HEK293 (cell line): ENCODE data around the gene PRKG1.

Experiments
- CTCF ChIA-PET: fragments of 350-600 bp; formaldehyde crosslinking; extraction: SDS; loops from one replicate; lab custom pipeline; 2021; ENCODE audit warnings: antibody characterized with exemption; lab: Yijun Ruan, JAX
- POLR2A ChIA-PET: fragments of 300-600 bp; formaldehyde crosslinking; extraction: SDS; loops from one replicate; lab custom pipeline; 2020; ENCODE audit warnings: antibody characterized with exemption, inconsistent platforms; lab: Yijun Ruan, JAX
- H3K27ac ChIP-seq: fragments of 200-500 bp; sonication (Bioruptor generic); 2 replicates; pipeline ENCODE4 v1.5.1; 2014; ENCODE audit warnings: low read depth, low read length, control low read depth, inconsistent platforms; ENCODE audit errors: extremely low read depth
- H3K36me3 ChIP-seq, 2 experiments: fragments of 200-500 bp in 1 of 2; sonication (Bioruptor generic) in 1 of 2; 1 replicate in 1 of 2; 2 replicates in 1 of 2; pipeline ENCODE4 v1.5.1; 2014 to 2017; ENCODE audit warnings: inconsistent platforms in 2 of 2, low read length in 2 of 2; ENCODE audit not compliant: control insufficient read depth in 2 of 2, insufficient read depth in 1 of 2
- H3K4me1 ChIP-seq: fragments of 200-500 bp; sonication (Bioruptor generic); 2 replicates; pipeline ENCODE4 v1.5.1; 2014; ENCODE audit warnings: mild to moderate bottlenecking, low read length, inconsistent platforms; ENCODE audit not compliant: control insufficient read depth, insufficient read depth
- H3K4me3 ChIP-seq: 2 replicates; pipeline ENCODE4 v1.5.1; 2011; ENCODE audit warnings: low read depth, mild to moderate bottlenecking, control low read depth, low read length, moderate library complexity
- H3K9me3 ChIP-seq: fragments of 200-500 bp; sonication (Bioruptor generic); 2 replicates; pipeline ENCODE4 v1.5.1; 2014; ENCODE audit warnings: low read depth, low read length, inconsistent platforms; ENCODE audit not compliant: control insufficient read depth, insufficient read depth
- EGR2 ChIP-seq: fragments of 450-650 bp; formaldehyde crosslinking; IDR thresholded peaks from 2 replicates; pipeline ENCODE4 v1.5.1; 2016; ENCODE audit warnings: low read depth, missing biosample characterization, missing genetic modification characterization
- GLIS1 ChIP-seq: fragments of 450-650 bp; formaldehyde crosslinking; IDR thresholded peaks from 2 replicates; pipeline ENCODE4 v1.5.1; 2016; ENCODE audit warnings: missing biosample characterization, missing genetic modification characterization
- HOXD13 ChIP-seq: sonication (generic); formaldehyde crosslinking; IDR thresholded peaks from 2 replicates; pipeline ENCODE4 v1.8.0; 2022; ENCODE audit warnings: missing genetic modification reagents, borderline replicate concordance
- KLF9 ChIP-seq: fragments of 450-650 bp; formaldehyde crosslinking; IDR thresholded peaks from 2 replicates; pipeline ENCODE4 v1.5.1; 2016; ENCODE audit warnings: missing biosample characterization, missing genetic modification characterization, low read depth
- OSR2 ChIP-seq: fragments of 450-650 bp; formaldehyde crosslinking; IDR thresholded peaks from 2 replicates; pipeline ENCODE4 v1.5.1; 2016; ENCODE audit warnings: missing biosample characterization, missing genetic modification characterization
- PRDM1 ChIP-seq: fragments of 450-650 bp; formaldehyde crosslinking; IDR thresholded peaks from 2 replicates; pipeline ENCODE4; 2016; ENCODE audit warnings: missing biosample characterization, missing genetic modification characterization
- RBAK ChIP-seq: fragments of 450-650 bp; formaldehyde crosslinking; IDR thresholded peaks from 2 replicates; pipeline ENCODE4 v1.5.1; 2016; ENCODE audit warnings: missing biosample characterization, missing genetic modification characterization
- SETDB1 ChIP-seq: IDR thresholded peaks from one replicate; pipeline ENCODE4 v1.6.1; 2017; ENCODE audit warnings: mild to moderate bottlenecking, low read length, moderate library complexity, mixed read lengths; ENCODE audit not compliant: insufficient read length
- SP7 ChIP-seq: fragments of 450-650 bp; formaldehyde crosslinking; IDR thresholded peaks from 2 replicates; pipeline ENCODE4 v1.5.1; 2016; ENCODE audit warnings: missing biosample characterization, missing genetic modification characterization
- YY1 ChIP-seq: fragments of 450-650 bp; formaldehyde crosslinking; IDR thresholded peaks from 2 replicates; pipeline ENCODE4 v1.5.1; 2018; ENCODE audit warnings: missing biosample characterization, missing genetic modification characterization
- ZFHX2 ChIP-seq: fragments of 450-650 bp; formaldehyde crosslinking; conservative IDR thresholded peaks from 2 replicates; pipeline ENCODE4 v1.5.1; 2016; ENCODE audit warnings: missing biosample characterization, missing genetic modification characterization
- ZNF132 ChIP-seq: fragments of 450-650 bp; formaldehyde crosslinking; IDR thresholded peaks from 2 replicates; pipeline ENCODE4 v1.5.1; 2017; ENCODE audit warnings: missing biosample characterization, missing genetic modification characterization, borderline replicate concordance
- ZNF138 ChIP-seq: fragments of 450-650 bp; formaldehyde crosslinking; IDR thresholded peaks from 2 replicates; pipeline ENCODE4 v1.5.1; 2016; ENCODE audit warnings: missing biosample characterization, missing genetic modification characterization, borderline replicate concordance
- ZNF23 ChIP-seq: fragments of 450-650 bp; formaldehyde crosslinking; IDR thresholded peaks from 2 replicates; pipeline ENCODE4 v1.5.1; 2016; ENCODE audit warnings: missing biosample characterization, missing genetic modification characterization, borderline replicate concordance
- ZNF239 ChIP-seq: fragments of 450-650 bp; formaldehyde crosslinking; IDR thresholded peaks from 2 replicates; pipeline ENCODE4 v1.5.1; 2016; ENCODE audit warnings: missing biosample characterization, missing genetic modification characterization
- ZNF292 ChIP-seq: fragments of 450-650 bp; formaldehyde crosslinking; IDR thresholded peaks from 2 replicates; pipeline ENCODE4 v1.5.1; 2016; ENCODE audit warnings: low read depth, missing biosample characterization, missing genetic modification characterization, borderline replicate concordance
- ZNF354C ChIP-seq: fragments of 450-650 bp; formaldehyde crosslinking; IDR thresholded peaks from 2 replicates; pipeline ENCODE4 v1.5.1; 2016; ENCODE audit warnings: missing biosample characterization, missing genetic modification characterization, low read depth, borderline replicate concordance
- ZNF37A ChIP-seq: fragments of 450-650 bp; IDR thresholded peaks from 2 replicates; pipeline ENCODE4 v1.5.1; 2018; ENCODE audit warnings: missing biosample characterization, missing genetic modification characterization
- ZNF433 ChIP-seq: fragments of 450-650 bp; formaldehyde crosslinking; IDR thresholded peaks from 2 replicates; pipeline ENCODE4 v1.5.1; 2016; ENCODE audit warnings: missing biosample characterization, missing genetic modification characterization, low read depth
- ZNF473 ChIP-seq: fragments of 450-650 bp; formaldehyde crosslinking; IDR thresholded peaks from 2 replicates; pipeline ENCODE4 v1.5.1; 2017; ENCODE audit warnings: missing biosample characterization, missing genetic modification characterization
- ZNF548 ChIP-seq: fragments of 450-650 bp; formaldehyde crosslinking; IDR thresholded peaks from 2 replicates; pipeline ENCODE4 v1.5.1; 2016; ENCODE audit warnings: missing biosample characterization, missing genetic modification characterization
- ZNF560 ChIP-seq: fragments of 450-650 bp; formaldehyde crosslinking; IDR thresholded peaks from 2 replicates; pipeline ENCODE4 v1.5.1; 2017; ENCODE audit warnings: missing biosample characterization, missing genetic modification characterization, borderline replicate concordance
- ZNF626 ChIP-seq: fragments of 450-650 bp; sonication (Bioruptor Pico); formaldehyde crosslinking; IDR thresholded peaks from 2 replicates; pipeline ENCODE4 v1.5.1; 2018; ENCODE audit warnings: missing biosample characterization, missing genetic modification characterization, inconsistent platforms
- ZNF701 ChIP-seq: fragments of 450-650 bp; formaldehyde crosslinking; IDR thresholded peaks from 2 replicates; pipeline ENCODE4 v1.5.1; 2016; ENCODE audit warnings: missing biosample characterization, missing genetic modification characterization
- TF ChIP-seq, protein P1 (sequence below): IDR thresholded peaks from 2 replicates; pipeline ENCODE4 v1.6.1; 2011; ENCODE audit warnings: mild to moderate bottlenecking, low read depth, low read length, borderline replicate concordance
- TF ChIP-seq, protein P2 (sequence below): fragments of 450-650 bp; formaldehyde crosslinking; IDR thresholded peaks from 2 replicates; pipeline ENCODE4 v1.5.1; 2016; ENCODE audit warnings: missing biosample characterization, missing genetic modification characterization
- TF ChIP-seq, protein P3 (sequence below): fragments of 450-650 bp; formaldehyde crosslinking; IDR thresholded peaks from 2 replicates; pipeline ENCODE4 v1.5.1; 2016; ENCODE audit warnings: missing biosample characterization, missing genetic modification characterization
- TF ChIP-seq, protein P4 (sequence below): fragments of 450-650 bp; formaldehyde crosslinking; IDR thresholded peaks from 2 replicates; pipeline ENCODE4 v1.5.1; 2017; ENCODE audit warnings: missing biosample characterization, missing genetic modification characterization
- TF ChIP-seq, protein P5 (sequence below): fragments of 450-650 bp; formaldehyde crosslinking; IDR thresholded peaks from 2 replicates; pipeline ENCODE4 v1.5.1; 2016; ENCODE audit warnings: missing biosample characterization, missing genetic modification characterization

Gene PRKG1

DNA sequence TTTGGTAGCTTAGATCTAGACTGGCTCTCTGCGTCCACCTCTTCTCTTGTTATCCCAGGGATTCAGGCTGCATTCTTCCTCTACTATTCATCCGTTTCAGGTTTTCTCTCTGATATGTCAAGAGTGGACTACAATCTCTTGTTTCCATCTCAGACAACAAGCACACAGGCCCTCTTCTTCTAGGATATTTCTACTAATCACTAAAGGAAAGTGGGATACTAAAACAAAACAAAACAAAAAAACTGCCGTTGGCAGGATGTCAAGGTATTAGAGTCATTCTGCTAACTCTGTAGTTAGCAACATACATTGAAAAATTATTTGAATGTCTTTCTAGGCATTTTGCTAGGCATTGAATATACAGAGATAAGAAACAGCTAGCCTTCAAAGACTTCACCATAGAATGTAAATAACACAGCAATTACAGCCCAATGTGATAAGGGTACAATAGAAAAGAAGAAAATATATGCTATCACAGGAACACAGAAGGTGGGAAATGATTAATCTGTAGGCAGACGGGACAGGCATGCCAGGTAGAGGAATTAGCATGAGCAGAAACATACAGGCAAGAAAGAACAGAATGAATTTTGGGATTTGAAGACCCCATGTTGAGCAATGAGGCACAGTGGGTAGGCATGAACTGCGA, 414.6 kb downstream of the PRKG1 start:
- no peak overlapping the region for H3K4me3 ChIP-seq
- H3K27ac ChIP-seq, result no peak overlapping the region
- CTCF ChIA-PET, result no interaction called here
- POLR2A ChIA-PET, result no interaction called here
- no peaks in the 10 kb centered on the region for H3K4me1 ChIP-seq
- TF ChIP-seq, protein P1, sequence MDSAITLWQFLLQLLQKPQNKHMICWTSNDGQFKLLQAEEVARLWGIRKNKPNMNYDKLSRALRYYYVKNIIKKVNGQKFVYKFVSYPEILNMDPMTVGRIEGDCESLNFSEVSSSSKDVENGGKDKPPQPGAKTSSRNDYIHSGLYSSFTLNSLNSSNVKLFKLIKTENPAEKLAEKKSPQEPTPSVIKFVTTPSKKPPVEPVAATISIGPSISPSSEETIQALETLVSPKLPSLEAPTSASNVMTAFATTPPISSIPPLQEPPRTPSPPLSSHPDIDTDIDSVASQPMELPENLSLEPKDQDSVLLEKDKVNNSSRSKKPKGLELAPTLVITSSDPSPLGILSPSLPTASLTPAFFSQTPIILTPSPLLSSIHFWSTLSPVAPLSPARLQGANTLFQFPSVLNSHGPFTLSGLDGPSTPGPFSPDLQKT, result no peak
- no peak for TF ChIP-seq ZNF626
- TF ChIP-seq ZNF132, result no peak
- no peak for TF ChIP-seq ZNF37A (tag by site-specific recombination)
- no peak for TF ChIP-seq ZNF239
- TF ChIP-seq SETDB1, result no peak
- no peaks in the 10 kb centered on the region for H3K9me3 ChIP-seq
- H3K36me3 ChIP-seq, result no peaks in the 10 kb centered on the region

DNA sequence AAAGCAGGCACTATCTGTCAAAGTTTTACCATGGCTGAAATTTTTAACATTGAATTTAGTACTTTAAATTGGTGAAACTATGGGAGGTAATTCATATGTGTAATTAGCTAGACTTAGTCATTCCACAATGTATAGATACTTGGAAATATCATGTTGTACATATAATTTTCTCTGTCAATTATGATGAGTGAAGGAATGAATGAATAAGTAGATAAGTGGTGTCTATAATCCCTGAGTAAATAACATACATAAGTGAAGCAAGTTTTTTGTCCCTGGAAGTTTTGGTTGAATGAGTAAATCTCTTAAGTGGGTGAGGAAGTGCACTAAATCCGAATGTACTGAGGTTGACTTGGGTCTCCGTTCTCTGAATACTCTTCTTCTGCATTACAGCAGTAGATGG, 424.1 kb downstream of the PRKG1 start:
- CTCF ChIA-PET, result interaction anchor here (0.6 kb wide), 2 partner anchors 153 to 469 kb away, joined by 3 read pairs; no protein-coding TSS in a partner anchor
- POLR2A ChIA-PET, result no interaction called here
- Histone ChIP-seq H3K4me3 (no peak overlapping the region), H3K9me3 (no peaks in the 10 kb centered on the region), H3K4me1 (no peaks in the 10 kb centered on the region), H3K27ac (no peak overlapping the region), H3K36me3 (no peaks in the 10 kb centered on the region)
- TF ChIP-seq ZNF560 (no peak), ZNF138 (tag by site-specific recombination) (no peak), SP7 (peak; percentile 88), ZNF548 (tag by site-specific recombination) (no peak), PRDM1 (tag by site-specific recombination) (no peak), ZNF701 (tag by site-specific recombination) (no peak), EGR2 (tag by site-specific recombination) (no peak), ZNF433 (no peak), ZNF292 (tag by site-specific recombination) (no peak), GLIS1 (tag by site-specific recombination) (no peak), YY1 (tag by site-specific recombination) (no peak), RBAK (no peak), HOXD13 (CRISPR knock-in tag) (no peak), ZNF354C (no peak), ZNF37A (tag by site-specific recombination) (no peak), OSR2 (tag by site-specific recombination) (no peak), ZNF473 (tag by site-specific recombination) (no peak), ZNF23 (tag by site-specific recombination) (no peak), KLF9 (no peak), ZFHX2 (tag by site-specific recombination) (no peak)
- TF ChIP-seq, protein P2, sequence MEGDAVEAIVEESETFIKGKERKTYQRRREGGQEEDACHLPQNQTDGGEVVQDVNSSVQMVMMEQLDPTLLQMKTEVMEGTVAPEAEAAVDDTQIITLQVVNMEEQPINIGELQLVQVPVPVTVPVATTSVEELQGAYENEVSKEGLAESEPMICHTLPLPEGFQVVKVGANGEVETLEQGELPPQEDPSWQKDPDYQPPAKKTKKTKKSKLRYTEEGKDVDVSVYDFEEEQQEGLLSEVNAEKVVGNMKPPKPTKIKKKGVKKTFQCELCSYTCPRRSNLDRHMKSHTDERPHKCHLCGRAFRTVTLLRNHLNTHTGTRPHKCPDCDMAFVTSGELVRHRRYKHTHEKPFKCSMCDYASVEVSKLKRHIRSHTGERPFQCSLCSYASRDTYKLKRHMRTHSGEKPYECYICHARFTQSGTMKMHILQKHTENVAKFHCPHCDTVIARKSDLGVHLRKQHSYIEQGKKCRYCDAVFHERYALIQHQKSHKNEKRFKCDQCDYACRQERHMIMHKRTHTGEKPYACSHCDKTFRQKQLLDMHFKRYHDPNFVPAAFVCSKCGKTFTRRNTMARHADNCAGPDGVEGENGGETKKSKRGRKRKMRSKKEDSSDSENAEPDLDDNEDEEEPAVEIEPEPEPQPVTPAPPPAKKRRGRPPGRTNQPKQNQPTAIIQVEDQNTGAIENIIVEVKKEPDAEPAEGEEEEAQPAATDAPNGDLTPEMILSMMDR (tag by site-specific recombination), result no peak
- TF ChIP-seq, protein P3, sequence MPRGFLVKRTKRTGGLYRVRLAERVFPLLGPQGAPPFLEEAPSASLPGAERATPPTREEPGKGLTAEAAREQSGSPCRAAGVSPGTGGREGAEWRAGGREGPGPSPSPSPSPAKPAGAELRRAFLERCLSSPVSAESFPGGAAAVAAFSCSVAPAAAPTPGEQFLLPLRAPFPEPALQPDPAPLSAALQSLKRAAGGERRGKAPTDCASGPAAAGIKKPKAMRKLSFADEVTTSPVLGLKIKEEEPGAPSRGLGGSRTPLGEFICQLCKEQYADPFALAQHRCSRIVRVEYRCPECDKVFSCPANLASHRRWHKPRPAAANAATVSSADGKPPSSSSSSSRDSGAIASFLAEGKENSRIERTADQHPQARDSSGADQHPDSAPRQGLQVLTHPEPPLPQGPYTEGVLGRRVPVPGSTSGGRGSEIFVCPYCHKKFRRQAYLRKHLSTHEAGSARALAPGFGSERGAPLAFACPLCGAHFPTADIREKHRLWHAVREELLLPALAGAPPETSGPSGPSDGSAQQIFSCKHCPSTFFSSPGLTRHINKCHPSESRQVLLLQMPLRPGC (tag by site-specific recombination), result 0 out of 2 replicates have a peak, but pooled peaks have one; percentile 43
- TF ChIP-seq, protein P4, sequence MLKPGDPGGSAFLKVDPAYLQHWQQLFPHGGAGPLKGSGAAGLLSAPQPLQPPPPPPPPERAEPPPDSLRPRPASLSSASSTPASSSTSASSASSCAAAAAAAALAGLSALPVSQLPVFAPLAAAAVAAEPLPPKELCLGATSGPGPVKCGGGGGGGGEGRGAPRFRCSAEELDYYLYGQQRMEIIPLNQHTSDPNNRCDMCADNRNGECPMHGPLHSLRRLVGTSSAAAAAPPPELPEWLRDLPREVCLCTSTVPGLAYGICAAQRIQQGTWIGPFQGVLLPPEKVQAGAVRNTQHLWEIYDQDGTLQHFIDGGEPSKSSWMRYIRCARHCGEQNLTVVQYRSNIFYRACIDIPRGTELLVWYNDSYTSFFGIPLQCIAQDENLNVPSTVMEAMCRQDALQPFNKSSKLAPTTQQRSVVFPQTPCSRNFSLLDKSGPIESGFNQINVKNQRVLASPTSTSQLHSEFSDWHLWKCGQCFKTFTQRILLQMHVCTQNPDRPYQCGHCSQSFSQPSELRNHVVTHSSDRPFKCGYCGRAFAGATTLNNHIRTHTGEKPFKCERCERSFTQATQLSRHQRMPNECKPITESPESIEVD (tag by site-specific recombination), result peak; percentile 71
- TF ChIP-seq, protein P5, sequence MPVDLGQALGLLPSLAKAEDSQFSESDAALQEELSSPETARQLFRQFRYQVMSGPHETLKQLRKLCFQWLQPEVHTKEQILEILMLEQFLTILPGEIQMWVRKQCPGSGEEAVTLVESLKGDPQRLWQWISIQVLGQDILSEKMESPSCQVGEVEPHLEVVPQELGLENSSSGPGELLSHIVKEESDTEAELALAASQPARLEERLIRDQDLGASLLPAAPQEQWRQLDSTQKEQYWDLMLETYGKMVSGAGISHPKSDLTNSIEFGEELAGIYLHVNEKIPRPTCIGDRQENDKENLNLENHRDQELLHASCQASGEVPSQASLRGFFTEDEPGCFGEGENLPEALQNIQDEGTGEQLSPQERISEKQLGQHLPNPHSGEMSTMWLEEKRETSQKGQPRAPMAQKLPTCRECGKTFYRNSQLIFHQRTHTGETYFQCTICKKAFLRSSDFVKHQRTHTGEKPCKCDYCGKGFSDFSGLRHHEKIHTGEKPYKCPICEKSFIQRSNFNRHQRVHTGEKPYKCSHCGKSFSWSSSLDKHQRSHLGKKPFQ (tag by site-specific recombination), result no peak
